DOHH2 (cell line): ENCODE measurements around the gene CEP57L1.

Source experiments
- H3F3A ChIP-seq: fragments of 200-600 bp; sonication (generic), shearing (Covaris generic); 2 replicates; pipeline ENCODE4 v1.6.0; 2016; ENCODE audit warnings: antibody characterized with exemption, mild to moderate bottlenecking; ENCODE audit not compliant: control insufficient read depth, insufficient read depth
- H3K27ac ChIP-seq: fragments of 200-600 bp; sonication (generic); 2 replicates; pipeline ENCODE4 v1.5.1; 2014; ENCODE audit warnings: low read depth, mild to moderate bottlenecking, low read length, moderate library complexity
- H3K27me3 ChIP-seq: fragments of 200-600 bp; sonication (generic); 2 replicates; pipeline ENCODE4 v1.6.1; 2014; ENCODE audit warnings: mild to moderate bottlenecking, low read length, mixed read lengths; ENCODE audit not compliant: control insufficient read depth
- H3K36me3 ChIP-seq: fragments of 200-600 bp; sonication (generic); 2 replicates; pipeline ENCODE4 v1.6.1; 2014; ENCODE audit warnings: mild to moderate bottlenecking, low read length, moderate library complexity, mixed read lengths; ENCODE audit not compliant: control insufficient read depth
- H3K4me1 ChIP-seq: fragments of 200-600 bp; sonication (generic); 2 replicates; pipeline ENCODE4 v1.6.1; 2014; ENCODE audit warnings: mild to moderate bottlenecking, low read length, mixed read lengths; ENCODE audit not compliant: control insufficient read depth
- H3K4me2 ChIP-seq: fragments of 200-600 bp; sonication (generic); 2 replicates; pipeline ENCODE4 v1.6.0; 2014; ENCODE audit warnings: mild to moderate bottlenecking, low read length, moderate library complexity
- H3K4me3 ChIP-seq: fragments of 200-600 bp; sonication (generic); 2 replicates; pipeline ENCODE4 v1.5.1; 2014; ENCODE audit warnings: mild to moderate bottlenecking, low read length, mixed read lengths
- H3K79me2 ChIP-seq: fragments of 200-600 bp; sonication (generic); 2 replicates; pipeline ENCODE4 v1.6.1; 2014; ENCODE audit warnings: mild to moderate bottlenecking, low read length, mixed read lengths; ENCODE audit not compliant: control insufficient read depth
- H3K9me2 ChIP-seq: fragments of 200-600 bp; sonication (generic); replicated peaks from 2 replicates; pipeline ENCODE4 v1.6.1; 2014; ENCODE audit warnings: mild to moderate bottlenecking, low read length, mixed read lengths; ENCODE audit not compliant: control insufficient read depth
- H3K9me3 ChIP-seq: fragments of 200-600 bp; sonication (generic); 2 replicates; pipeline ENCODE4 v1.6.1; 2014; ENCODE audit warnings: antibody characterized with exemption, low read length, mixed read lengths; ENCODE audit not compliant: control insufficient read depth, insufficient read depth
- H4K20me1 ChIP-seq: fragments of 200-600 bp; sonication (generic); 2 replicates; pipeline ENCODE4 v1.6.0; 2014; ENCODE audit warnings: low read depth, mild to moderate bottlenecking, antibody characterized with exemption, low read length, moderate library complexity; ENCODE audit not compliant: control insufficient read depth, insufficient read depth
- EZH2phosphoT487 ChIP-seq: fragments of 200-600 bp; sonication (generic); IDR thresholded peaks from 2 replicates; pipeline ENCODE4 v1.6.1; 2017; ENCODE audit warnings: borderline replicate concordance, mild to moderate bottlenecking, antibody characterized with exemption, low read length, moderate library complexity, mixed read lengths
- TF ChIP-seq, protein P1 (sequence below): fragments of 200-600 bp; sonication (generic); IDR thresholded peaks from one replicate; pipeline ENCODE4 v1.5.1; 2014; ENCODE audit warnings: antibody characterized with exemption, mild to moderate bottlenecking, low read depth, low read length; ENCODE audit not compliant: poor library complexity, severe bottlenecking

CEP57L1 gene

GRCh38 chr6:109164331-109164730 lies 69.0 kb downstream of the CEP57L1 start:
- H3F3A ChIP-seq = no peaks in the 10 kb centered on the region
- no peaks in the 10 kb centered on the region for H3K9me2 ChIP-seq

DNA sequence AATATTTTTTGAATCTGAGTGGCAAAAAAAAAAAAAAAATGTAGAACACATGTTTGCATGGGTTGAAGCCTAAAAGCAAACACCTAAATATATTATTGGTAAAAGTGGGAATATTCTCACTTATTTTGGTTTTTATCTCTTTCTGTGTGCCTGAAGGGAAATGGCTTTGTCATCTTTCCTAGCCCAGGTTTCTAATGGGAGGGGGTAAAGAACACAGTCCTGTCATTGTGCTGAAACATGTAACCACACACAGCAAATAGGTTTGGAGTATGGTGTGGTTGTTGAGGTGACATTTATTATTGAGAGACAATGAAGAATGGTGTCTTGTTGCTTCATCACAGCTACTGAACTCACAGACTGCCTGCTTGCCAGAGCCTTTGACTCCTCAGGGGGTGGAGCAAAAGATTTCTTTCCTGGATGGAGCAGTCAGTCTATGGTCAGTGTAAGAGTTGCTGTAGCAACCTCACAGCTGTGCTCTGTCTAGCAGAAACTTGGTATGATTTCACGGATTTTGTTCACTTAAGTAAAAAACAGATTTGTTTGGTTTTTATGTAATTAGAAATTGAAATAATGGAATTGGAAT lies 70.2 kb downstream of the CEP57L1 start:
- Histone ChIP-seq H3K9me3 (no peaks in the 10 kb centered on the region), H3K9me2 (no peaks in the 10 kb centered on the region), H3K36me3 (no peaks in the 10 kb centered on the region), H3K27ac (no peak overlapping the region), H4K20me1 (no peaks in the 10 kb centered on the region), H3K4me2 (no peak overlapping the region), H3K4me1 (no peaks in the 10 kb centered on the region), H3K4me3 (no peak overlapping the region), H3K27me3 (no peaks in the 10 kb centered on the region), H3F3A (no peaks in the 10 kb centered on the region), H3K79me2 (no peaks in the 10 kb centered on the region)
- TF ChIP-seq, protein P1, sequence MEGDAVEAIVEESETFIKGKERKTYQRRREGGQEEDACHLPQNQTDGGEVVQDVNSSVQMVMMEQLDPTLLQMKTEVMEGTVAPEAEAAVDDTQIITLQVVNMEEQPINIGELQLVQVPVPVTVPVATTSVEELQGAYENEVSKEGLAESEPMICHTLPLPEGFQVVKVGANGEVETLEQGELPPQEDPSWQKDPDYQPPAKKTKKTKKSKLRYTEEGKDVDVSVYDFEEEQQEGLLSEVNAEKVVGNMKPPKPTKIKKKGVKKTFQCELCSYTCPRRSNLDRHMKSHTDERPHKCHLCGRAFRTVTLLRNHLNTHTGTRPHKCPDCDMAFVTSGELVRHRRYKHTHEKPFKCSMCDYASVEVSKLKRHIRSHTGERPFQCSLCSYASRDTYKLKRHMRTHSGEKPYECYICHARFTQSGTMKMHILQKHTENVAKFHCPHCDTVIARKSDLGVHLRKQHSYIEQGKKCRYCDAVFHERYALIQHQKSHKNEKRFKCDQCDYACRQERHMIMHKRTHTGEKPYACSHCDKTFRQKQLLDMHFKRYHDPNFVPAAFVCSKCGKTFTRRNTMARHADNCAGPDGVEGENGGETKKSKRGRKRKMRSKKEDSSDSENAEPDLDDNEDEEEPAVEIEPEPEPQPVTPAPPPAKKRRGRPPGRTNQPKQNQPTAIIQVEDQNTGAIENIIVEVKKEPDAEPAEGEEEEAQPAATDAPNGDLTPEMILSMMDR = no peak
- no peak for TF ChIP-seq EZH2phosphoT487

More at GRCh38 chr6:109164331-109164730, 69.0 kb downstream of the CEP57L1 start:
- Histone ChIP-seq H3K4me2 (no peak overlapping the region), H3K79me2 (no peaks in the 10 kb centered on the region), H3K27me3 (no peaks in the 10 kb centered on the region), H4K20me1 (no peaks in the 10 kb centered on the region), H3K4me3 (no peak overlapping the region), H3K36me3 (no peaks in the 10 kb centered on the region), H3K9me3 (no peaks in the 10 kb centered on the region), H3K4me1 (no peaks in the 10 kb centered on the region), H3K27ac (no peak overlapping the region)
- TF ChIP-seq EZH2phosphoT487 = no peak
- TF ChIP-seq, protein P1 = no peak

GRCh38 chr6:109166673-109167072 lies 71.4 kb downstream of the CEP57L1 start:
- Histone ChIP-seq H4K20me1 (no peaks in the 10 kb centered on the region), H3K4me3 (no peak overlapping the region)
- TF ChIP-seq, protein P1 = no peak
- no peak for TF ChIP-seq EZH2phosphoT487

More at GRCh38 chr6:109166673-109167072, 71.4 kb downstream of the CEP57L1 start:
- Histone ChIP-seq H3K36me3 (no peaks in the 10 kb centered on the region), H3K9me3 (no peaks in the 10 kb centered on the region), H3K4me1 (no peaks in the 10 kb centered on the region), H3K27ac (no peak overlapping the region), H3K27me3 (no peaks in the 10 kb centered on the region), H3K79me2 (no peaks in the 10 kb centered on the region), H3K9me2 (no peaks in the 10 kb centered on the region), H3F3A (no peaks in the 10 kb centered on the region), H3K4me2 (no peak overlapping the region)
